Measurements from ENCODE around the gene PRR19. TPM values are rescaled to one million over a fixed set of nuclear protein-coding genes. Genes with fewer than 3 reads are reported as not detected.

The PRR19 gene
- total RNA-seq, 1 experiment from 2014 or later: 0.93 TPM

- no peaks in the 10 kb centered on the region for H3K27me3 ChIP-seq (ENCODE audit: insufficient read depth, low read length)
- RAD21 ChIA-PET (ENCODE audit: low non-redundant PET in 1 of 2, low total read pairs in 2 of 2, uncharacterized antibody in 2 of 2, unreplicated experiment in 2 of 2): no interaction called here
- CTCF ChIA-PET: interaction anchor here (1.0 to 1.2 kb wide), 2 partner anchors 9 to 75 kb away, joined by 3 to 4 read pairs; partner anchors contain the start of gene TMEM145
- H2AFZ ChIP-seq (ENCODE audit: low read depth, low read length, poor library complexity, severe bottlenecking): no peak overlapping the region
- no peak overlapping the region for H3K4me3 ChIP-seq (replicated peaks in 1 of 2; ENCODE audit: low read depth in 1 of 2, low read length in 2 of 2)
- no peaks in the 10 kb centered on the region for H4K20me1 ChIP-seq (ENCODE audit: insufficient read depth)
- POLR2A ChIA-PET: interaction anchor here (0.6 kb wide), 1 partner anchor 53 kb away, joined by 3 read pairs; the partner anchor contains the start of gene CIC
- H3K79me2 ChIP-seq (ENCODE audit: insufficient read depth, low read length): peaks cover 15% of the 10 kb centered on the region
- no peaks in the 10 kb centered on the region for H3K36me3 ChIP-seq (ENCODE audit: control insufficient read depth in 1 of 2, insufficient read depth in 2 of 2, low read length in 2 of 2)
- intact Hi-C loops (cut with micrococcal nuclease): no loop called here
- no TSS peak for BruUV-seq (replicated peaks)
- H3K4me2 ChIP-seq (ENCODE audit: low read length): no peak overlapping the region
- peaks cover 7 to 16% of the 10 kb centered on the region in 2 experiments for H3K4me1 ChIP-seq (ENCODE audit: control insufficient read depth in 1 of 2, insufficient read depth in 2 of 2, low read length in 2 of 2)
- no peaks in the 10 kb centered on the region for H3K9me2 ChIP-seq (ENCODE audit: insufficient read depth)
- DNase-seq (ENCODE audit: low read depth, low spot score) (no peak), ATAC-seq (no peak)
- no peak overlapping the region for H3K27ac ChIP-seq (ENCODE audit: low read depth, low read length)
- no peak overlapping the region for H3K9ac ChIP-seq (ENCODE audit: low read length)
- no peaks in the 10 kb centered on the region for H3K9me3 ChIP-seq (ENCODE audit: control insufficient read depth in 1 of 2, insufficient read depth in 1 of 2, low read depth in 1 of 2, low read length in 2 of 2)
- no peak for TF ChIP-seq EZH2phosphoT487 (IDR thresholded peaks at IDR 0.05; ENCODE audit: borderline replicate concordance)
- no peak for TF ChIP-seq CTCF (IDR thresholded peaks at IDR 0.05 in 2 of 3, conservative IDR thresholded peaks at IDR 0.05 in 1 of 3; ENCODE audit: borderline replicate concordance in 1 of 3, insufficient read depth in 1 of 3, low read depth in 2 of 3, low read length in 2 of 3)
These were observed 20.4 kb downstream of the PRR19 start for GRCh38 chr19:42322305-42322704.

- DNase-seq (ENCODE audit: low read depth, low spot score): no peak
- CTCF ChIA-PET: no interaction called here
- RAD21 ChIA-PET (ENCODE audit: low non-redundant PET in 1 of 2, low total read pairs in 2 of 2, uncharacterized antibody in 2 of 2, unreplicated experiment in 2 of 2): no interaction called here
- no peaks in the 10 kb centered on the region for H3K36me3 ChIP-seq (ENCODE audit: control insufficient read depth in 1 of 2, insufficient read depth in 2 of 2, low read length in 2 of 2)
- ATAC-seq: no peak
- intact Hi-C loops (cut with micrococcal nuclease): no loop called here
- no TSS peak for BruUV-seq (replicated peaks)
- peaks cover 17% of the 10 kb centered on the region for H3K79me2 ChIP-seq (ENCODE audit: insufficient read depth, low read length)
- no peaks in the 10 kb centered on the region for H4K20me1 ChIP-seq (ENCODE audit: insufficient read depth)
- TF ChIP-seq EZH2phosphoT487 (IDR thresholded peaks at IDR 0.05; ENCODE audit: borderline replicate concordance) (no peak), SP1 (IDR thresholded peaks at IDR 0.05; ENCODE audit: low read depth) (no peak)
- POLR2A ChIA-PET: interaction anchor here (1.0 kb wide), 1 partner anchor 80 kb away, joined by 3 read pairs; no protein-coding TSS in a partner anchor
- no peaks in the 10 kb centered on the region for H3K9me2 ChIP-seq (ENCODE audit: insufficient read depth)
- H2AFZ ChIP-seq (ENCODE audit: low read depth, low read length, poor library complexity, severe bottlenecking): no peak overlapping the region
- H3K9ac ChIP-seq (ENCODE audit: low read length): no peak overlapping the region
- H3K4me1 ChIP-seq (ENCODE audit: control insufficient read depth in 1 of 2, insufficient read depth in 2 of 2, low read length in 2 of 2): peaks cover 10 to 17% of the 10 kb centered on the region in 2 experiments
- H3K4me2 ChIP-seq (ENCODE audit: low read length): no peak overlapping the region
- no peaks in the 10 kb centered on the region for H3K9me3 ChIP-seq (ENCODE audit: control insufficient read depth in 1 of 2, insufficient read depth in 1 of 2, low read depth in 1 of 2, low read length in 2 of 2)
- H3K27ac ChIP-seq (ENCODE audit: low read depth, low read length): no peak overlapping the region
- H3K4me3 ChIP-seq (replicated peaks in 1 of 2; ENCODE audit: low read depth in 1 of 2, low read length in 2 of 2): no peak overlapping the region
- H3K27me3 ChIP-seq (ENCODE audit: insufficient read depth, low read length): no peaks in the 10 kb centered on the region
These were observed 21.5 kb downstream of the PRR19 start for GRCh38 chr19:42323473-42323851.

Data from HCT116 (cell line).